ENCODE data around the gene IDH3A.

The IDH3A gene

GRCh38 chr15:78168608-78169007 is 19.4 kb downstream of the IDH3A start:
- DNase-seq = no peak

- no peak for DNase-seq
Measured at GRCh38 chr15:78170848-78171773, 21.9 kb downstream of the IDH3A start.

- DNase-seq = no peak
Measured at GRCh38 chr15:78171864-78172472, 22.8 kb downstream of the IDH3A start.

- DNase-seq = no peak
Measured at GRCh38 chr15:78174401-78174800, 25.2 kb downstream of the IDH3A start.

GRCh38 chr15:78175330-78175729 is 26.2 kb downstream of the IDH3A start:
- no peak for DNase-seq

GRCh38 chr15:78177447-78177873 is 28.3 kb downstream of the IDH3A start:
- peak; percentile 4 for DNase-seq

- no peak for DNase-seq
Measured at GRCh38 chr15:78178064-78178463, 28.9 kb downstream of the IDH3A start.

- no peak for DNase-seq
Measured at GRCh38 chr15:78179286-78179840, 30.2 kb downstream of the IDH3A start.

- DNase-seq = no peak
Measured at GRCh38 chr15:78179906-78180305, 30.7 kb downstream of the IDH3A start.

GRCh38 chr15:78182336-78182700 is 33.2 kb downstream of the IDH3A start:
- DNase-seq = no peak

- no peak for DNase-seq
Measured at GRCh38 chr15:78182821-78183220, 33.7 kb downstream of the IDH3A start.

GRCh38 chr15:78192826-78193594 is 43.8 kb downstream of the IDH3A start:
- no peak for DNase-seq

GRCh38 chr15:78193731-78194567 is 44.8 kb downstream of the IDH3A start:
- DNase-seq = no peak

GRCh38 chr15:78194568-78194925 is 45.4 kb downstream of the IDH3A start:
- no peak for DNase-seq

- DNase-seq = no peak
Measured at GRCh38 chr15:78195735-78196201, 46.6 kb downstream of the IDH3A start.

GRCh38 chr15:78197632-78198031 is 48.5 kb downstream of the IDH3A start:
- no peak for DNase-seq

GRCh38 chr15:78200276-78200930 is 51.2 kb downstream of the IDH3A start:
- no peak for DNase-seq

- no peak for DNase-seq
Measured at GRCh38 chr15:78201281-78202190, 52.4 kb downstream of the IDH3A start.

- no peak for DNase-seq
Measured at GRCh38 chr15:78203346-78204225, 54.4 kb downstream of the IDH3A start.

Data from NCI-H1092 (cell line).